HL-60 (cell line): ENCODE results near the gene GALNT12.

Source experiments
- DNase-seq, 2 experiments: peaks; one replicate each; pipeline ENCODE4 v3.0.0-alpha.2; 2010 to 2020; ENCODE audit warnings: low read depth in 1 of 2, low spot score in 1 of 2
- H3K27ac ChIP-seq: fragments of 250-450 bp; sonication (Bioruptor Pico); replicated peaks from 2 replicates; pipeline ENCODE4 v1.5.1; 2020; ENCODE audit warnings: mild to moderate bottlenecking, moderate library complexity
- H3K27me3 ChIP-seq: fragments of 250-450 bp; sonication (Bioruptor Pico); 2 replicates; pipeline ENCODE4 v1.5.1; 2021; ENCODE audit warnings: mild to moderate bottlenecking, moderate library complexity; ENCODE audit not compliant: insufficient read depth, poor library complexity, severe bottlenecking
- H3K4me3 ChIP-seq: replicated peaks from 2 replicates; pipeline ENCODE4 v1.5.1; 2011; ENCODE audit warnings: mild to moderate bottlenecking, control low read depth, low read length; ENCODE audit not compliant: insufficient read depth
- GABPA ChIP-seq: IDR thresholded peaks from 2 replicates; pipeline ENCODE4 v1.6.1; 2012; ENCODE audit warnings: low read depth
- POLR2AphosphoS5 ChIP-seq: IDR thresholded peaks from 2 replicates; pipeline ENCODE4 v1.6.1; 2012; ENCODE audit warnings: low read depth
- SPI1 ChIP-seq: IDR thresholded peaks from 2 replicates; pipeline ENCODE4 v1.6.1; 2012; ENCODE audit warnings: low read depth, mild to moderate bottlenecking, borderline replicate concordance
- TF ChIP-seq, protein P1 (sequence below): IDR thresholded peaks from one replicate; pipeline ENCODE4 v1.5.1; 2011; ENCODE audit warnings: low read length, control low read depth, inconsistent platforms; ENCODE audit not compliant: insufficient read depth
- TF ChIP-seq, protein P2 (sequence below): IDR thresholded peaks from 2 replicates; pipeline ENCODE4 v1.6.1; 2012; ENCODE audit warnings: low read depth; ENCODE audit not compliant: insufficient replicate concordance

GALNT12 gene

DNA sequence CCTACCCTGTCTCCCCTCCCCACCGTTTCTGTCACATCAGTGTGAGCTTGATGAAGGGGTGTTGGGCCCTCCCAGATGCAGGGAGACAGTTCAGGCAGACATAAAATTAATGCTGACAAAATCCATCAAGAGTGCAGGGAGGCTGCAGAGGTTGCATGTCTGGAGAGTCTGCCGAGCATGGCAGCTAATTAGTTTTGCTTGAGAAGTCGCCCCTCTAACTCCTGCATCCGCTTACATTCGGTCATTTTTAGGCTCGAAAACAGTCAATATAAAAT is 44.9 kb downstream of the GALNT12 start:
- no peak overlapping the region for H3K4me3 ChIP-seq
- H3K27ac ChIP-seq = no peak overlapping the region
- TF ChIP-seq, protein P1, sequence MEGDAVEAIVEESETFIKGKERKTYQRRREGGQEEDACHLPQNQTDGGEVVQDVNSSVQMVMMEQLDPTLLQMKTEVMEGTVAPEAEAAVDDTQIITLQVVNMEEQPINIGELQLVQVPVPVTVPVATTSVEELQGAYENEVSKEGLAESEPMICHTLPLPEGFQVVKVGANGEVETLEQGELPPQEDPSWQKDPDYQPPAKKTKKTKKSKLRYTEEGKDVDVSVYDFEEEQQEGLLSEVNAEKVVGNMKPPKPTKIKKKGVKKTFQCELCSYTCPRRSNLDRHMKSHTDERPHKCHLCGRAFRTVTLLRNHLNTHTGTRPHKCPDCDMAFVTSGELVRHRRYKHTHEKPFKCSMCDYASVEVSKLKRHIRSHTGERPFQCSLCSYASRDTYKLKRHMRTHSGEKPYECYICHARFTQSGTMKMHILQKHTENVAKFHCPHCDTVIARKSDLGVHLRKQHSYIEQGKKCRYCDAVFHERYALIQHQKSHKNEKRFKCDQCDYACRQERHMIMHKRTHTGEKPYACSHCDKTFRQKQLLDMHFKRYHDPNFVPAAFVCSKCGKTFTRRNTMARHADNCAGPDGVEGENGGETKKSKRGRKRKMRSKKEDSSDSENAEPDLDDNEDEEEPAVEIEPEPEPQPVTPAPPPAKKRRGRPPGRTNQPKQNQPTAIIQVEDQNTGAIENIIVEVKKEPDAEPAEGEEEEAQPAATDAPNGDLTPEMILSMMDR = no peak
- TF ChIP-seq GABPA = no peak
- no peak for TF ChIP-seq POLR2AphosphoS5
- no peak for TF ChIP-seq SPI1
- TF ChIP-seq, protein P2, sequence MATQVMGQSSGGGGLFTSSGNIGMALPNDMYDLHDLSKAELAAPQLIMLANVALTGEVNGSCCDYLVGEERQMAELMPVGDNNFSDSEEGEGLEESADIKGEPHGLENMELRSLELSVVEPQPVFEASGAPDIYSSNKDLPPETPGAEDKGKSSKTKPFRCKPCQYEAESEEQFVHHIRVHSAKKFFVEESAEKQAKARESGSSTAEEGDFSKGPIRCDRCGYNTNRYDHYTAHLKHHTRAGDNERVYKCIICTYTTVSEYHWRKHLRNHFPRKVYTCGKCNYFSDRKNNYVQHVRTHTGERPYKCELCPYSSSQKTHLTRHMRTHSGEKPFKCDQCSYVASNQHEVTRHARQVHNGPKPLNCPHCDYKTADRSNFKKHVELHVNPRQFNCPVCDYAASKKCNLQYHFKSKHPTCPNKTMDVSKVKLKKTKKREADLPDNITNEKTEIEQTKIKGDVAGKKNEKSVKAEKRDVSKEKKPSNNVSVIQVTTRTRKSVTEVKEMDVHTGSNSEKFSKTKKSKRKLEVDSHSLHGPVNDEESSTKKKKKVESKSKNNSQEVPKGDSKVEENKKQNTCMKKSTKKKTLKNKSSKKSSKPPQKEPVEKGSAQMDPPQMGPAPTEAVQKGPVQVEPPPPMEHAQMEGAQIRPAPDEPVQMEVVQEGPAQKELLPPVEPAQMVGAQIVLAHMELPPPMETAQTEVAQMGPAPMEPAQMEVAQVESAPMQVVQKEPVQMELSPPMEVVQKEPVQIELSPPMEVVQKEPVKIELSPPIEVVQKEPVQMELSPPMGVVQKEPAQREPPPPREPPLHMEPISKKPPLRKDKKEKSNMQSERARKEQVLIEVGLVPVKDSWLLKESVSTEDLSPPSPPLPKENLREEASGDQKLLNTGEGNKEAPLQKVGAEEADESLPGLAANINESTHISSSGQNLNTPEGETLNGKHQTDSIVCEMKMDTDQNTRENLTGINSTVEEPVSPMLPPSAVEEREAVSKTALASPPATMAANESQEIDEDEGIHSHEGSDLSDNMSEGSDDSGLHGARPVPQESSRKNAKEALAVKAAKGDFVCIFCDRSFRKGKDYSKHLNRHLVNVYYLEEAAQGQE = no peak
- DNase-seq = no peak
- H3K27me3 ChIP-seq = no peaks in the 10 kb centered on the region

DNA sequence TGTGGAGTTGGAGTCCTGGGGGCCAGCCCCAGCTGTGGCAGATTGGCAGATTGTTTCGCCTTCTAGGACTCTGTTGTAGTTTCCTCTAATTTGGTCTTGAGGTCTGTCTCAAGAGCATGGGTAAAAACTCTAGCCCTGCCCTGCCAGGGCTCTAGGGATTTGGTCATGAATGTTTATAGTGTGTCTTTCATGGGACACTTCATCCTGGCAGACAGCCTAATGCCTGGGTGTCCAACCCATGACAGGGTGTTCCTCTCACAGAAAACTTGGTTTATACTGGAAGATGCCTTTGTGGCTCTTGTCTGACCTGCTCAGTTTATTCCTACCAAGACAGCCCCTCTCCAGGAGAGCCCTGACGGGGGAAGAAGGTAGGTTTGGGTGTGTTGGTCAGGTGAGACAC is 45.5 kb downstream of the GALNT12 start:
- TF ChIP-seq, protein P1 = no peak
- TF ChIP-seq GABPA (no peak), SPI1 (no peak), POLR2AphosphoS5 (no peak)
- TF ChIP-seq, protein P2 = no peak

DNA sequence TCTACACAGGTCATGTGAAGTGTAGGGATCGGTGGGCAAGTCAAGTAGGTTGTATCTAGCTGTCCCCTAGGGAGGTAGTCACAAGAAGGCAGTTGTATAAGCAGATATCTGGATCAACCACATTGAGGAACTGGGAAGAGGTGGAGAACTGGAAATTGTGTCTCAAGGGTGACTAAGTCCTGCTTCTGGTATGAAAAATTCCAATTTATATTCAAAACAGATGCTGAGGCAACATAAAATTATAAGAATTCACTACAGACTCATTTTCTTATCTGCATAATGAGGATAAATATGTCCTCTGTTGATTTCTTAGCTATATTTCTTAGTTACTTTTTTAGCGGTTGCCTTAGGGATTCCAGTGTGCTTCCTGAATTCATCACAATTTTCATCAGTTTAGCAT is 46.8 kb downstream of the GALNT12 start:
- no peaks in the 10 kb centered on the region for H3K27me3 ChIP-seq
- TF ChIP-seq, protein P2 = no peak
- TF ChIP-seq, protein P1 = no peak
- TF ChIP-seq SPI1 = no peak
- no peak for TF ChIP-seq GABPA
- no peak for TF ChIP-seq POLR2AphosphoS5
- H3K4me3 ChIP-seq = no peak overlapping the region
- no peak overlapping the region for H3K27ac ChIP-seq
- no peak for DNase-seq

More for the DNA sequence above, 45.5 kb downstream of the GALNT12 start:
- no peaks in the 10 kb centered on the region for H3K27me3 ChIP-seq
- DNase-seq = no peak
- H3K27ac ChIP-seq = no peak overlapping the region
- H3K4me3 ChIP-seq = no peak overlapping the region
